H1 (cell line): Measurements from ENCODE around the gene SPSB2. TPM values are rescaled to one million over a fixed set of nuclear protein-coding genes. Genes with fewer than 3 reads are reported as not detected.

Experiments
- ATF2 ChIP-seq: IDR thresholded peaks from 2 replicates; pipeline ENCODE4 v1.6.1; 2012; ENCODE audit warnings: low read length, inconsistent platforms
- polyA plus RNA-seq, 7 experiments: library from polyadenylated mRNA; depleted of rRNA in 3 of 7; stranded (reverse) in 5 of 7; unstranded in 2 of 7; fragments of >200 nt in 5 of 7; fragments of 200-250 nt in 2 of 7; gene quantifications; 1 replicate in 5 of 7; 2 replicates in 1 of 7; 4 replicates in 1 of 7; pipeline versions ENCODE4 v1.2.1 to v1.2.3, GENCODE V29; 2011 to 2013; ENCODE audit warnings: missing spikeins in 2 of 7, mixed read lengths in 2 of 7
- total RNA-seq: library from RNA; stranded (reverse); fragmentation: NEBNext Ultra II Directional; extraction: Animal tissue kit (Norgen Biotek cat#: 25700); gene quantifications from 2 replicates; pipeline ENCODE4 v1.2.1, GENCODE V29; 2021

Gene SPSB2
- total and polyA plus RNA-seq, 2 of the 8 experiments (the other 6 are each of a cell fraction or from before 2014, with no cell fraction given): 13.0 to 23.2 TPM

GRCh38 chr12:6860942-6861341 is 12.2 kb downstream of the SPSB2 start (continued):
- no peak for TF ChIP-seq ATF2
